Measurements from ENCODE around the gene FUZ. TPM values are rescaled to one million over a fixed set of nuclear protein-coding genes. Genes with fewer than 3 reads are reported as not detected.

Gene FUZ
- total RNA-seq, 1 experiment from 2014 or later, result 1.1 TPM

- TF ChIP-seq, protein P1, sequence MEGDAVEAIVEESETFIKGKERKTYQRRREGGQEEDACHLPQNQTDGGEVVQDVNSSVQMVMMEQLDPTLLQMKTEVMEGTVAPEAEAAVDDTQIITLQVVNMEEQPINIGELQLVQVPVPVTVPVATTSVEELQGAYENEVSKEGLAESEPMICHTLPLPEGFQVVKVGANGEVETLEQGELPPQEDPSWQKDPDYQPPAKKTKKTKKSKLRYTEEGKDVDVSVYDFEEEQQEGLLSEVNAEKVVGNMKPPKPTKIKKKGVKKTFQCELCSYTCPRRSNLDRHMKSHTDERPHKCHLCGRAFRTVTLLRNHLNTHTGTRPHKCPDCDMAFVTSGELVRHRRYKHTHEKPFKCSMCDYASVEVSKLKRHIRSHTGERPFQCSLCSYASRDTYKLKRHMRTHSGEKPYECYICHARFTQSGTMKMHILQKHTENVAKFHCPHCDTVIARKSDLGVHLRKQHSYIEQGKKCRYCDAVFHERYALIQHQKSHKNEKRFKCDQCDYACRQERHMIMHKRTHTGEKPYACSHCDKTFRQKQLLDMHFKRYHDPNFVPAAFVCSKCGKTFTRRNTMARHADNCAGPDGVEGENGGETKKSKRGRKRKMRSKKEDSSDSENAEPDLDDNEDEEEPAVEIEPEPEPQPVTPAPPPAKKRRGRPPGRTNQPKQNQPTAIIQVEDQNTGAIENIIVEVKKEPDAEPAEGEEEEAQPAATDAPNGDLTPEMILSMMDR (IDR thresholded peaks at IDR 0.05 in 2 of 3, conservative IDR thresholded peaks at IDR 0.05 in 1 of 3; ENCODE audit: borderline replicate concordance in 1 of 3, insufficient read depth in 1 of 3, low read depth in 2 of 3, low read length in 2 of 3), result no peak
- TF ChIP-seq EGR1 (IDR thresholded peaks at IDR 0.05; ENCODE audit: low read depth) (no peak), EZH2phosphoT487 (IDR thresholded peaks at IDR 0.05; ENCODE audit: borderline replicate concordance) (no peak), POLR2A (IDR thresholded peaks at IDR 0.05; ENCODE audit: borderline replicate concordance, extremely low read depth, insufficient read depth, insufficient read length) (no peak), JUND (IDR thresholded peaks at IDR 0.05) (no peak)
These were observed 46.7 kb upstream of the FUZ start (continued) for GRCh38 chr19:49859682-49860335.

- Histone ChIP-seq H3K27ac (ENCODE audit: low read depth, low read length) (peak overlapping the region; percentile 45; the same call in 1 of the 2 replicates), H3K36me3 (ENCODE audit: control insufficient read depth in 1 of 2, insufficient read depth in 2 of 2, low read length in 2 of 2) (peaks cover 15 to 31% of the 10 kb centered on the region in 2 experiments; a peak in 3 of 4 replicates), H3K4me3 (replicated peaks in 1 of 2; ENCODE audit: low read depth in 1 of 2, low read length in 2 of 2) (no peak overlapping the region), H3K27me3 (ENCODE audit: insufficient read depth, low read length) (no peaks in the 10 kb centered on the region), H2AFZ (ENCODE audit: low read depth, low read length, poor library complexity, severe bottlenecking) (no peak overlapping the region), H3K9ac (ENCODE audit: low read length) (no peak overlapping the region), H3K9me2 (ENCODE audit: insufficient read depth) (no peaks in the 10 kb centered on the region), H4K20me1 (ENCODE audit: insufficient read depth) (no peaks in the 10 kb centered on the region), H3K4me1 (ENCODE audit: control insufficient read depth in 1 of 2, insufficient read depth in 2 of 2, low read length in 2 of 2) (peaks cover 0 to 33% of the 10 kb centered on the region in 2 experiments; a peak in 1 of 4 replicates), H3K9me3 (ENCODE audit: control insufficient read depth in 1 of 2, insufficient read depth in 1 of 2, low read depth in 1 of 2, low read length in 2 of 2) (no peaks in the 10 kb centered on the region), H3K79me2 (ENCODE audit: insufficient read depth, low read length) (peaks cover 32% of the 10 kb centered on the region), H3K4me2 (ENCODE audit: low read length) (no peak overlapping the region)
- CTCF ChIA-PET, result no interaction called here
- no TSS peak for BruUV-seq (replicated peaks)
- RAD21 ChIA-PET (ENCODE audit: low non-redundant PET in 1 of 2, low total read pairs in 2 of 2, uncharacterized antibody in 2 of 2, unreplicated experiment in 2 of 2), result no interaction called here
- TF ChIP-seq ELF1 (IDR thresholded peaks at IDR 0.05; ENCODE audit: borderline replicate concordance, low read depth) (no peak), RAD21 (IDR thresholded peaks at IDR 0.05; ENCODE audit: low read depth) (no peak), MAX (IDR thresholded peaks at IDR 0.05) (no peak), FOSL1 (IDR thresholded peaks at IDR 0.05; ENCODE audit: low read depth) (no peak), POLR2AphosphoS5 (IDR thresholded peaks at IDR 0.05; ENCODE audit: low read depth, low read length) (peak; percentile 15)
- DNase-seq (ENCODE audit: low read depth, low spot score) (no peak), ATAC-seq (peak; percentile 13; the same call in 1 of the 2 replicates)
- POLR2A ChIA-PET, result no interaction called here
- intact Hi-C loops (cut with micrococcal nuclease), result no loop called here
These were observed 45.2 kb upstream of the FUZ start for GRCh38 chr19:49858088-49858985.

All from HCT116 (cell line).